Measurements from ENCODE around the gene TOR4A.
A peak's percentile ranks its signal among the peaks of the same experiment; 100 is the strongest.

The TOR4A gene

DNA sequence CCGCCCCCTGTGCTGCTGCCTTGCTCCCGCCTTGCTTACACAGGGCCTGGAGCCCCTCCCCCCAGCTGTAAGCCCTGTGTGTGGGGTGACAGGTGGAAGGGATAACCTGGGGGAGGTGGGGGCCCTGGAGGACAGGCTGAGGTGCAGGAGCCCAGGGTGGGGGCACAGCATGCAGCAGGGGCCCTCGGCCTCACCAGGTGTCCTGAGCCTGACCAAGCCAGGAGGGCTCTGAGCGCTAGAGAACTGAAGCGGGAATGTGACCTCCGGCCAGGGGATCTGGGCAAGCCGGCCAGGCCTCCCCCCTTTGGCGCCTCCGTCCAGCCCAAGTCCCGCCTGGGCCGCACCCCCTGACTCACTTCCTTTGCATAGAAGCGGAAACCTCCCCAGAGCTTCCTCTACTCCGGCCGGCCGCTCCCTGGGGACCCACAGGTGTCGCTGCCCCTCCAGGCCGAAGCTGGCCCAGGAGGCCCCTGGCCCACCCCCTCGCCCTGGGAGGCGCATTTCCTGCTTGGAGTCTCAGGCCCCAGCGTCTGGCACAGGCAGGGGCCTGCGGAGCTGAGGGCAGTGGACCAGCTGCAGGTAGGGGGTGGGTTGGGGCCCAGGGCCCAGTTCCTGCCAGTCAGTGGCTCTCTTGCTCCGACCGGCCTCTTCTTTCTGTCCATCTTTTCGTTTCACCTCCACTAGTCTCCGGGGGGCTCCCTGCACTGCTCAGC, at the start of gene TOR4A:
TSS of gene TOR4A (plus strand) at position 398 of the 713 bp plus-strand sequence. CDS start 964 bp downstream, outside the sequence.
- DNase-seq (ENCODE audit: low spot score): peak; percentile 84

- DNase-seq (ENCODE audit: low spot score): no peak
These were observed 49.5 kb upstream of the TOR4A start for GRCh38 chr9:137227853-137228505.

- DNase-seq (ENCODE audit: low spot score): no peak
These were observed 49.0 kb upstream of the TOR4A start for GRCh38 chr9:137228506-137228967.

- DNase-seq (ENCODE audit: low spot score): no peak
These were observed 48.3 kb upstream of the TOR4A start for GRCh38 chr9:137228968-137229896.

GRCh38 chr9:137229903-137230704, 47.4 kb upstream of the TOR4A start:
- DNase-seq (ENCODE audit: low spot score): no peak

- no peak for DNase-seq (ENCODE audit: low spot score)
These were observed 46.7 kb upstream of the TOR4A start, which contains the start of gene SLC34A3 for GRCh38 chr9:137230705-137231371. Gene SLC34A3, plus strand, starts transcription at chr9:137230901. Its CDS starts 802 bp downstream, at chr9:137231703.

GRCh38 chr9:137231372-137232039, 46.0 kb upstream of the TOR4A start:
- no peak for DNase-seq (ENCODE audit: low spot score)

- DNase-seq (ENCODE audit: low spot score): no peak
These were observed 45.4 kb upstream of the TOR4A start for GRCh38 chr9:137232101-137232500.

- no peak for DNase-seq (ENCODE audit: low spot score)
These were observed 45.0 kb upstream of the TOR4A start for GRCh38 chr9:137232510-137232909.

DNA sequence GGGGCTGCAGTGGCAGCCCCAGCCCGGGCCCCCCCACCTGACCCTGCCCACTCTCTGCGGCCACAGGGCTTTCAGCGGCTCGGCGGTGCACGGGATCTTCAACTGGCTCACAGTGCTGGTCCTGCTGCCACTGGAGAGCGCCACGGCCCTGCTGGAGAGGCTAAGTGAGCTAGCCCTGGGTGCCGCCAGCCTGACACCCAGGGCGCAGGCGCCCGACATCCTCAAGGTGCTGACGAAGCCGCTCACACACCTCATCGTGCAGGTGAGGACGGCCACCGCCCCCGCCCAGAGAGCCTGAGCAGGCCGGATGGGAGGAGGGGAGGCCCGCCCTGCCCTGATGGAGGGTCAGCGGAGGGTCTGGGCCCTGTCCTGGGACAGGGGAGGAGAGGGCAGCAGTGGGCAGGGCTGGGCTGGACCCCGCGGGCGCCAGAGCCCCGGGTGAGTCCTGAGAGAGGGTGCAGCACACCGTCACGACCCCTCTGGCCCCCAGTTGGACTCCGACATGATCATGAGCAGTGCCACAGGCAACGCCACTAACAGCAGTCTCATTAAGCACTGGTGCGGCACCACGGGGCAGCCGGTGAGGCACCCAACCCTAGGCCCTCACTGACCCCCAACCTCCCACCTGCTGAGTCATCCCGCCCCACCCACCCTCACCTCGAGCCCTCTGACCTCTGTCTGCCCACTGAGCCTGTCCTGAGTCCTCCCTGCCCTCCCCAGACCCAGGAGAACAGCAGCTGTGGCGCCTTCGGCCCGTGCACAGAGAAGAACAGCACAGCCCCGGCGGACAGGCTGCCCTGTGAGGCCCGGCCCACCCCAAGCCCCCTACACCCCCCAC, 44.2 kb upstream of the TOR4A start:
- no peak for DNase-seq (ENCODE audit: low spot score)

- no peak for DNase-seq (ENCODE audit: low spot score)
These were observed 43.4 kb upstream of the TOR4A start for GRCh38 chr9:137234055-137234697.

- no peak for DNase-seq (ENCODE audit: low spot score)
These were observed 42.6 kb upstream of the TOR4A start for GRCh38 chr9:137234758-137235423.

- peak; percentile 57 for DNase-seq (ENCODE audit: low spot score)
These were observed 41.9 kb upstream of the TOR4A start for GRCh38 chr9:137235424-137236237.

GRCh38 chr9:137236238-137236935, 41.1 kb upstream of the TOR4A start:
- peak; percentile 94 for DNase-seq (ENCODE audit: low spot score)

DNA sequence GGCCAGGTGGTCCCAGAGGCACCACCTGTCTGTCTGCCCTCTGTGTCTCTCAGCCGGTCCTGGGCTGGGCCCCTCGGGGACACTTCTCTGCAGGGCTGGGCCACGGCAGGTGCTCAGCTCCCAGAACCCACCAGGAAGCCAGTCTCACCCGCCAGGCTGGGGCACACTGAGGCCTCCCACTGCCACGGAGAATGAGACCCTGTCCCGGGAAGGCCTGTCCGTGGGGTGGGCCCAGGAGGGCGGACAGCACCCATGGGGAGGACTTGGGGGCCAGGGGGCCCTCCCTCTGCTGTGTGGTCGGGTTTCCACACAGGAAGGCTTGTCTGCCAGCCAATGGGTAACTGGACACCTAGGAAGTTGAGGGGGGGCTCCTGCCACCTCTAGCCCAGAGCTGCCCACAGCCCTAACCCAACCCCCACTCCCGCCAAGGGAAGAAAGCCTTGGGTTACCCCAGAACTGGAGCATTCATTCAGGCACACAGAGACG, 40.5 kb upstream of the TOR4A start:
- DNase-seq (ENCODE audit: low spot score): no peak
